ENCODE results near the gene CANX. TPM values are rescaled to one million over a fixed set of nuclear protein-coding genes. Genes with fewer than 3 reads are reported as not detected.

The CANX gene
- total and polyA plus RNA-seq, 9 of the 15 experiments (the other 6 are each of a cell fraction or from before 2014, with no cell fraction given): 155 to 893 (median 589) TPM

DNA sequence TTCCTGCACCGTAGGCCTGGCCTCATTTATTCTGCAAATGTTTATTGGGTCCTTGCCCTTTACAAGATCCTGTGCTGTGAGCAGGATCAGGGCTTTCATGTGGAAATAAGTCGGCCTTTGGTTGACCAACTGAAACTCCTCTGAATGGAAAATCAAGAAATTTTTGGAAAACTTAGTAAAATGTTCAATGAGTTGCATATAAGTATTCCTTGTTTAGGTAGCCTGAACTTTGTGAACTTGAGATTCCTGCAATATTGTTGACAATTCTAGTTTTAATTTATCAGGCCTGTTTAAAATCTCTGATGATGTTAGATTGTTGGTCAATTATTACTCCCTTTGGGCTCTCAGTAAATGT, 35.0 kb downstream of the CANX start:
- in situ Hi-C loops (cut with MboI): no loop called here
- Histone ChIP-seq H3K4me2 (ENCODE audit: insufficient read depth, low read length) (peak overlapping the region; percentile 85), H3K9ac (ENCODE audit: insufficient read depth in 1 of 2, low read depth in 2 of 2, low read length in 2 of 2) (peak overlapping the region; percentile 82 to 98), H3K4me3 (peak overlapping the region; percentile 89), H3K9me1 (ENCODE audit: control insufficient read depth, insufficient read depth, low read length) (no peaks in the 10 kb centered on the region), H3K27ac (ENCODE audit: extremely low read depth, low read depth, low read length) (peak overlapping the region; percentile 86), H2AFZ (ENCODE audit: low read depth, low read length) (0 out of 2 replicates have a peak overlapping the region, but pooled peaks have one; percentile 40), H4K20me1 (replicated peaks; ENCODE audit: control insufficient read depth, insufficient read depth, low read length) (no peaks in the 10 kb centered on the region), H3K27me3 (ENCODE audit: control insufficient read depth in 2 of 2, insufficient read depth in 2 of 2, low read length in 2 of 2) (no peaks in the 10 kb centered on the region), H3K79me2 (ENCODE audit: control insufficient read depth, insufficient read depth, low read length) (peaks cover 62% of the 10 kb centered on the region), H3K4me1 (replicated peaks in 1 of 2; ENCODE audit: control insufficient read depth in 2 of 2, insufficient read depth in 2 of 2, low read length in 2 of 2) (peaks cover 13 to 18% of the 10 kb centered on the region in 2 experiments), H3K36me3 (ENCODE audit: control insufficient read depth, insufficient read depth, low read length) (peaks cover 59% of the 10 kb centered on the region), H3K9me3 (replicated peaks; ENCODE audit: control insufficient read depth, insufficient read depth, low read depth, low read length) (no peaks in the 10 kb centered on the region)
- DNase-seq (ENCODE audit: extremely low read depth in 1 of 4, low spot score in 3 of 4) (no peak), FAIRE-seq (no peak), ATAC-seq (no peak)
- POLR2A ChIA-PET: no interaction called here
- WGBS (ENCODE audit: insufficient coverage, low coverage, missing lambda C conversion rate): 0% methylated on average over 2 of the region's 2 CpGs
- intact Hi-C loops (cut with micrococcal nuclease): no loop called here
- CTCF ChIA-PET (ENCODE audit: low intra/inter-chr PET ratio): no interaction called here
- BruUV-seq (replicated peaks): no TSS peak
- 0 out of 2 replicates have a peak, but pooled peaks have one; percentile 6 for TF ChIP-seq NR1H2 (CRISPR knock-in tag; IDR thresholded peaks at IDR 0.05)
- TF ChIP-seq, protein P1, sequence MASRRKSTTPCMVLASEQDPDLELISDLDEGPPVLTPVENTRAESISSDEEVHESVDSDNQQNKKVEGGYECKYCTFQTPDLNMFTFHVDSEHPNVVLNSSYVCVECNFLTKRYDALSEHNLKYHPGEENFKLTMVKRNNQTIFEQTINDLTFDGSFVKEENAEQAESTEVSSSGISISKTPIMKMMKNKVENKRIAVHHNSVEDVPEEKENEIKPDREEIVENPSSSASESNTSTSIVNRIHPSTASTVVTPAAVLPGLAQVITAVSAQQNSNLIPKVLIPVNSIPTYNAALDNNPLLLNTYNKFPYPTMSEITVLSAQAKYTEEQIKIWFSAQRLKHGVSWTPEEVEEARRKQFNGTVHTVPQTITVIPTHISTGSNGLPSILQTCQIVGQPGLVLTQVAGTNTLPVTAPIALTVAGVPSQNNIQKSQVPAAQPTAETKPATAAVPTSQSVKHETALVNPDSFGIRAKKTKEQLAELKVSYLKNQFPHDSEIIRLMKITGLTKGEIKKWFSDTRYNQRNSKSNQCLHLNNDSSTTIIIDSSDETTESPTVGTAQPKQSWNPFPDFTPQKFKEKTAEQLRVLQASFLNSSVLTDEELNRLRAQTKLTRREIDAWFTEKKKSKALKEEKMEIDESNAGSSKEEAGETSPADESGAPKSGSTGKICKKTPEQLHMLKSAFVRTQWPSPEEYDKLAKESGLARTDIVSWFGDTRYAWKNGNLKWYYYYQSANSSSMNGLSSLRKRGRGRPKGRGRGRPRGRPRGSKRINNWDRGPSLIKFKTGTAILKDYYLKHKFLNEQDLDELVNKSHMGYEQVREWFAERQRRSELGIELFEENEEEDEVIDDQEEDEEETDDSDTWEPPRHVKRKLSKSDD (conservative IDR thresholded peaks at IDR 0.05; ENCODE audit: low read length): no peak
- 0 out of 2 replicates have a peak, but pooled peaks have one; percentile 3 for TF ChIP-seq SMARCE1 (IDR thresholded peaks at IDR 0.05)
- 0 out of 4 replicates have a peak, but pooled peaks of 1 of the 2 experiments have one; percentile 13 for TF ChIP-seq MAZ (CRISPR knock-in tag; conservative IDR thresholded peaks at IDR 0.05 in 1 of 2, IDR thresholded peaks at IDR 0.05 in 1 of 2)
- no peak for TF ChIP-seq ZNF586 (CRISPR knock-in tag; conservative IDR thresholded peaks at IDR 0.05)
- TF ChIP-seq ESRRA (IDR thresholded peaks at IDR 0.05; ENCODE audit: borderline replicate concordance, low read depth): no peak
